GM12891 (cell line): Measurements from ENCODE around the gene NEMP2.

Source experiments
- PAX5 ChIP-seq: IDR thresholded peaks from 2 replicates; pipeline ENCODE4 v1.6.1; 2011; ENCODE audit warnings: low read length, moderate library complexity, mild to moderate bottlenecking; ENCODE audit not compliant: insufficient read depth, severe bottlenecking
- POLR2A ChIP-seq: IDR thresholded peaks from 2 replicates; pipeline ENCODE4 v1.6.1; 2011; ENCODE audit warnings: low read depth, low read length, control low read depth
- POLR2AphosphoS5 ChIP-seq: IDR thresholded peaks from 2 replicates; pipeline ENCODE4 v1.6.1; 2011; ENCODE audit warnings: low read depth, low read length, control low read depth
- POU2F2 ChIP-seq: IDR thresholded peaks from 2 replicates; pipeline ENCODE4 v1.6.1; 2011; ENCODE audit warnings: low read depth, mild to moderate bottlenecking, control low read depth, low read length, moderate library complexity
- SPI1 ChIP-seq: IDR thresholded peaks from 2 replicates; pipeline ENCODE4 v1.6.1; 2011; ENCODE audit warnings: low read depth, low read length, control low read depth
- TAF1 ChIP-seq: IDR thresholded peaks from 2 replicates; pipeline ENCODE4 v1.6.1; 2011; ENCODE audit warnings: low read depth, low read length, control low read depth

- TF ChIP-seq TAF1 (no peak), POLR2AphosphoS5 (no peak), POLR2A (no peak), SPI1 (no peak), POU2F2 (no peak), PAX5 (no peak)
These were observed 53.2 kb downstream of the NEMP2 start for GRCh38 chr2:190481339-190481738.
